Heart left ventricle (tissue), 16 donors: Measurements from ENCODE around the gene QSOX1. TPM values are rescaled to one million over a fixed set of nuclear protein-coding genes. Genes with fewer than 3 reads are reported as not detected.

Experiments used
- ATAC-seq, 4 donors: fragments of 200-7000 bp; cut with Tn5 transposase; one replicate each; pipeline ENCODE4 v1.9.1; 2020 to 2022; ENCODE audit warnings: moderate library complexity in 4 of 4, mild to moderate bottlenecking in 3 of 4, moderate number of reproducible peaks in 1 of 4
- DNase-seq, 5 donors: peaks; one replicate each; pipeline ENCODE4 v3.0.0-alpha.2; 2020
- H3K27ac ChIP-seq, 12 donors: fragments of 200-600 bp; sonication (generic) in 4 of 12; one replicate each; pipeline versions ENCODE4 v1.5.0 to v1.8.0; 2016 to 2022; ENCODE audit warnings: mild to moderate bottlenecking in 2 of 12
- H3K27me3 ChIP-seq, 9 donors: fragments of 200-600 bp; sonication (generic) in 2 of 9; one replicate each; pipeline versions ENCODE4 v1.5.1 to v1.8.0; 2016 to 2022; ENCODE audit warnings: mild to moderate bottlenecking in 3 of 9
- H3K36me3 ChIP-seq, 9 donors: fragments of 200-600 bp; sonication (generic) in 2 of 9; one replicate each; pipeline versions ENCODE4 v1.5.0 to v1.8.0; 2018 to 2022; ENCODE audit warnings: mild to moderate bottlenecking in 2 of 9
- H3K4me1 ChIP-seq, 12 donors: fragments of 200-600 bp; sonication (generic) in 4 of 12; one replicate each; pipeline versions ENCODE4 v1.5.0 to v1.8.0; 2016 to 2022; ENCODE audit warnings: mild to moderate bottlenecking in 3 of 12
- H3K4me3 ChIP-seq, 12 donors: fragments of 200-600 bp; sonication (generic) in 4 of 12; one replicate each; pipeline versions ENCODE4 v1.5.0 to v1.8.0; 2017 to 2022; ENCODE audit warnings: mild to moderate bottlenecking in 9 of 12, moderate library complexity in 4 of 12
- H3K9me3 ChIP-seq, 12 donors: fragments of 200-600 bp; sonication (generic) in 4 of 12; one replicate each; pipeline versions ENCODE4 v1.5.0 to v1.8.0; 2016 to 2022; ENCODE audit warnings: mild to moderate bottlenecking in 1 of 12
- CTCF ChIP-seq, 12 donors: fragments of 200-600 bp; sonication (generic) in 4 of 12; IDR thresholded peaks; one replicate each; pipeline versions ENCODE4 v1.5.0 to v1.8.0; 2018 to 2022; ENCODE audit warnings: antibody characterized with exemption in 12 of 12, mild to moderate bottlenecking in 5 of 12
- POLR2A ChIP-seq, 2 donors: fragments of 450-650 bp; IDR thresholded peaks; one replicate each; pipeline ENCODE4 v1.6.1; 2017; ENCODE audit warnings: antibody characterized with exemption in 2 of 2, mild to moderate bottlenecking in 2 of 2, moderate library complexity in 2 of 2
- WGBS, 4 donors: extraction: QIAGEN DNeasy Blood & Tissue Kit in 2 of 4; methylation state at CpG; one replicate each; pipeline versions ENCODE4 v1.1.5 to v1.1.7; 2013 to 2018; 5-methylcytosine and 5-hydroxymethylcytosine counted together
- intact Hi-C, 10 donors: fragments of 100-400 bp; cut with DNase I; formaldehyde crosslinking; loops; one replicate each; pipeline versions ENCODE4 v1.11.1 to v1.14.2; 2022
- polyA plus RNA-seq, 2 donors: library from polyadenylated mRNA; stranded (reverse); fragments of 200-250 nt; gene quantifications; one replicate each; pipeline ENCODE4 v1.2.3, GENCODE V29; 2013
- total RNA-seq, 9 donors: library from RNA; depleted of rRNA in 2 of 9; stranded (reverse); fragments of >200 nt in 2 of 9; fragmentation: NEBNext Ultra II Directional in 3 of 9; extraction: Animal tissue kit (Norgen Biotek cat#: 25700) in 3 of 9; gene quantifications; one replicate each; pipeline versions ENCODE4 v1.1.0 to v1.2.4, GENCODE V29; 2016 to 2023
- donor health status: ischemic (EF 13 %, LVEDD 7.1; RV severe dilation, severe dysfunction).
- donor health status: healthy with polysubstance abuse.
- donor health status: DM: no; HTN: yes; CAD: no.
- donor health status: DM: no; HTN: no; CAD: no.
- donor health status: ischemic (EF 25% LVEDD 6.9; RV normal size, moderate dysfunction).
- donor health status: ischemic (EF 25% LVEDD 5.7; RV mildly dilated, moderate dysfunction).
- donor health status: healthy.
- donor health status: DM: yes; HTN: yes; CAD: no.
- donor health status: ischemic (EF 35%, LVEDD 5.7; RV mildly dilated, moderate dysfunction).
- donor health status: nonischemic (EF 11% LVEDD 7.7; RV severe dilation, severe dysfunction).
- donor health status: DM: yes; HTN: yes; CAD: no.
- donor health status: PGD.
- donor health status: ischemic (EF 29% LVEDD 5.4; RV normal size, mild dysfunction).
- donor health status: nonischemic (EF 23%, LVEDD 6.1; RV moderate dilation, normal function).

QSOX1 gene
- total and polyA plus RNA-seq, 11 donors = 62.3 to 250 (median 122) TPM

GRCh38 chr1:180185281-180185680, 30.6 kb downstream of the QSOX1 start:
- H3K4me3 ChIP-seq = no peak overlapping the region
- intact Hi-C loops = loop anchor here in 7 of 10 donors (5.0 to 10.0 kb wide), 7 partner anchors 230 to 480 kb away; no protein-coding TSS in a partner anchor
- 60 to 89% (median 76%) methylated on average over 2 to 5 of the region's 5 CpGs for WGBS, 4 donors
- H3K27me3 ChIP-seq = no peaks in the 10 kb centered on the region
- no peak for ATAC-seq
- TF ChIP-seq CTCF (IDR thresholded peaks at IDR 0.05) (no peak), POLR2A (IDR thresholded peaks at IDR 0.05) (no peak)
- DNase-seq = no peak
- H3K36me3 ChIP-seq = peaks cover 0 to 88% (median 75%) of the 10 kb centered on the region in 9 donors
- no peaks in the 10 kb centered on the region for H3K9me3 ChIP-seq
- no peak overlapping the region for H3K27ac ChIP-seq
- no peaks in the 10 kb centered on the region for H3K4me1 ChIP-seq

GRCh38 chr1:180185971-180186645, 31.4 kb downstream of the QSOX1 start:
- intact Hi-C loops = loop anchor here in 7 of 10 donors (5.0 to 10.0 kb wide), 7 partner anchors 229 to 481 kb away; no protein-coding TSS in a partner anchor
- Histone ChIP-seq H3K27me3 (no peaks in the 10 kb centered on the region), H3K9me3 (no peaks in the 10 kb centered on the region), H3K36me3 (peaks cover 0 to 96% (median 83%) of the 10 kb centered on the region in 9 donors), H3K27ac (no peak overlapping the region), H3K4me1 (no peaks in the 10 kb centered on the region), H3K4me3 (no peak overlapping the region)
- no peak for DNase-seq
- TF ChIP-seq POLR2A (IDR thresholded peaks at IDR 0.05) = no peak
- no peak for TF ChIP-seq CTCF (IDR thresholded peaks at IDR 0.05)
- WGBS, 4 donors = 93 to 95% (median 94%) methylated on average over 9 of the region's 9 CpGs
- ATAC-seq = no peak

GRCh38 chr1:180186831-180187230, 32.2 kb downstream of the QSOX1 start:
- DNase-seq (no peak), ATAC-seq (no peak)
- Histone ChIP-seq H3K9me3 (no peaks in the 10 kb centered on the region), H3K4me3 (no peak overlapping the region), H3K27me3 (no peaks in the 10 kb centered on the region), H3K4me1 (no peaks in the 10 kb centered on the region), H3K36me3 (peaks cover 0 to 100% (median 85%) of the 10 kb centered on the region in 9 donors), H3K27ac (no peak overlapping the region)
- intact Hi-C loops = loop anchor here in 7 of 10 donors (5.0 to 10.0 kb wide), 7 partner anchors 228 to 482 kb away; no protein-coding TSS in a partner anchor
- 73 to 79% (median 77%) methylated on average over 8 of the region's 8 CpGs for WGBS, 4 donors
- TF ChIP-seq POLR2A (IDR thresholded peaks at IDR 0.05) (no peak), CTCF (IDR thresholded peaks at IDR 0.05) (no peak)

GRCh38 chr1:180187626-180188025, 33.0 kb downstream of the QSOX1 start:
- WGBS, 4 donors = 81 to 93% (median 91%) methylated on average over 3 to 5 of the region's 5 CpGs
- Histone ChIP-seq H3K9me3 (no peaks in the 10 kb centered on the region), H3K4me3 (no peak overlapping the region), H3K4me1 (no peaks in the 10 kb centered on the region), H3K27ac (no peak overlapping the region), H3K36me3 (peaks cover 0 to 97% (median 85%) of the 10 kb centered on the region in 9 donors), H3K27me3 (no peaks in the 10 kb centered on the region)
- intact Hi-C loops = loop anchor here in 9 of 10 donors (2.0 to 10.0 kb wide), 9 partner anchors 227 to 483 kb away; no protein-coding TSS in a partner anchor
- DNase-seq (no peak), ATAC-seq (no peak)
- no peak for TF ChIP-seq POLR2A (IDR thresholded peaks at IDR 0.05)
